ENCODE results near the gene LRP2.

Gene LRP2

DNA sequence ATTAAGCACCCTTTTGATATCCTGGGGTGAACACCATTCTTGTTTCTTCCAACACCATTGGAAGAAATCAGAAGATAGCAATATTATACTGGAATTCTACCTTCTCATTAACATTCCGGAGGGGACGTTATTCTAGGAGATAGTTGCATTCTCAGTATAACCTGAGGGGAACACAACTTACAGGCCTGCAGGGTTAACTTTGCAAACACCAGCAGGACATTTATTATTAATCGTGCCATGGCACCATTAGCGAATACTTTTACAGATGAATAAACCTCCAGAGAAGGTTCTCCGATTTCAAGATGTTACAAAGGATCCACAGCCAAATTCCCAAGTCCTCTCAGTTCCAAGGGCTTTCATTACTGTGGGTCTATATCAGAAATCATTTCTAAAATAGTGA, 184.0 kb downstream of the LRP2 start:
- DNase-seq (ENCODE audit: low read depth): no peak
- TF ChIP-seq, protein P1, sequence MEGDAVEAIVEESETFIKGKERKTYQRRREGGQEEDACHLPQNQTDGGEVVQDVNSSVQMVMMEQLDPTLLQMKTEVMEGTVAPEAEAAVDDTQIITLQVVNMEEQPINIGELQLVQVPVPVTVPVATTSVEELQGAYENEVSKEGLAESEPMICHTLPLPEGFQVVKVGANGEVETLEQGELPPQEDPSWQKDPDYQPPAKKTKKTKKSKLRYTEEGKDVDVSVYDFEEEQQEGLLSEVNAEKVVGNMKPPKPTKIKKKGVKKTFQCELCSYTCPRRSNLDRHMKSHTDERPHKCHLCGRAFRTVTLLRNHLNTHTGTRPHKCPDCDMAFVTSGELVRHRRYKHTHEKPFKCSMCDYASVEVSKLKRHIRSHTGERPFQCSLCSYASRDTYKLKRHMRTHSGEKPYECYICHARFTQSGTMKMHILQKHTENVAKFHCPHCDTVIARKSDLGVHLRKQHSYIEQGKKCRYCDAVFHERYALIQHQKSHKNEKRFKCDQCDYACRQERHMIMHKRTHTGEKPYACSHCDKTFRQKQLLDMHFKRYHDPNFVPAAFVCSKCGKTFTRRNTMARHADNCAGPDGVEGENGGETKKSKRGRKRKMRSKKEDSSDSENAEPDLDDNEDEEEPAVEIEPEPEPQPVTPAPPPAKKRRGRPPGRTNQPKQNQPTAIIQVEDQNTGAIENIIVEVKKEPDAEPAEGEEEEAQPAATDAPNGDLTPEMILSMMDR (IDR thresholded peaks at IDR 0.05; ENCODE audit: low read depth, low read length, missing control alignments): no peak
- H3K4me3 ChIP-seq (ENCODE audit: low read depth, low read length): no peak overlapping the region
- in situ Hi-C loops (cut with HindIII; ENCODE audit: low sequenced_read_pairs): no loop called here

DNA sequence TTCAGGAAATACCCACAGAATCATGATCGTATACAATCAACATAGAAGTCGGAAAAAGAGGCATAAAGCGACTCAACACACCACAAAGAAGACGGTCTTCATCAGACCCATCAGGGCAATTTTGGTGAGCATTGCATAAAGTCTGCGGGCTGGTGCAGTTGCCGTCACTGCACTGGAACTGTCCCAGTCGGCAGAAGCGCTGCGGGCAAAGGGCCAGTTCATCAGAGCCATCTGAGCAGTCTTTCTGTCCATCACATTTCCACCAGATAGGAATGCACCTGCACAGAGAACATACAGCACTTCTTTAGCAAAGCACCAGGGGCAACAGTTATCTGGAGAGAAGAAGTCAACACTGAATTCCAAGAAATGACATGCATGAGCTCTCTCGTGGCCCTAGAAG, 187.2 kb downstream of the LRP2 start:
- in situ Hi-C loops (cut with HindIII; ENCODE audit: low sequenced_read_pairs): no loop called here
- TF ChIP-seq, protein P1 (IDR thresholded peaks at IDR 0.05; ENCODE audit: low read depth, low read length, missing control alignments): no peak
- no peak for DNase-seq (ENCODE audit: low read depth)
- no peak overlapping the region for H3K4me3 ChIP-seq (ENCODE audit: low read depth, low read length)

DNA sequence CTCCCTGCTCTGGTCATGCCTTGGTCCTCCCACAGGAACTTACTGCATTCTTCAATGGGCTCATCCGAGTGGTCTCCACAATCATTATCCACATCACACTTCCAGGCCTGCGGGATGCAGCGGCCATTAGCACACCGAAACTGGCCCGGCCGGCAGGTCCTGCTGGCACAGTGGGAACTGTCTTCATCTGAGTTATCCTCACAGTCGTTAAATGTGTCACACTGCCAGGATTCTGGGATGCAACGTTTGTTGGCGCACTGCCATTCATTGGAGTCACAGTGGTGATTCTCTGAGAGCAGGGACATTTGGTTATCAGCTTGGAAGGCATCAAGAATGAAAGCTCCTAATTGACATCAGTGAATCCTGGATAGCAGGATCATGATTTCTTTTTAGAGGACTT, 188.5 kb downstream of the LRP2 start:
- in situ Hi-C loops (cut with HindIII; ENCODE audit: low sequenced_read_pairs): no loop called here
- no peak for DNase-seq (ENCODE audit: low read depth)
- TF ChIP-seq, protein P1 (IDR thresholded peaks at IDR 0.05; ENCODE audit: low read depth, low read length, missing control alignments): no peak
- H3K4me3 ChIP-seq (ENCODE audit: low read depth, low read length): no peak overlapping the region

DNA sequence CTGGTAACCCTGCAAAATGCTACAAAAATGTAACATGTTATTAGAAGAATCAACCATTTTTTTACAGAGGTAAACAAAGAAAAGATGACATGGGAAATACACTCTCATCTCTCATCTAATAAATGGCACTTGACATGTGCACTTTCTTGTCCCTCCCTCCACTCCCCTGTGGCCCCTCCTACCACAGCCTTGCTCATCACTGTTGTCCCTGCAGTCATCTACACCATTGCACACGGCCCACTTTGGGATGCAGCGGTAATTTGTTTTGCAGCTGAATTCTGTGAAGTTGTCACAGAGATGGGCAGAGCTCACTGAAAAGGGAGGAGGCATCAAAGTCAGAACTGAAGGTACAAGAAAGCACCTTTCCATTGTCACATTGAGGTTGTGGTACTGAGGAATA, 189.4 kb downstream of the LRP2 start:
- DNase-seq (ENCODE audit: low read depth): no peak
- TF ChIP-seq, protein P1 (IDR thresholded peaks at IDR 0.05; ENCODE audit: low read depth, low read length, missing control alignments): no peak
- in situ Hi-C loops (cut with HindIII; ENCODE audit: low sequenced_read_pairs): no loop called here
- no peak overlapping the region for H3K4me3 ChIP-seq (ENCODE audit: low read depth, low read length)

DNA sequence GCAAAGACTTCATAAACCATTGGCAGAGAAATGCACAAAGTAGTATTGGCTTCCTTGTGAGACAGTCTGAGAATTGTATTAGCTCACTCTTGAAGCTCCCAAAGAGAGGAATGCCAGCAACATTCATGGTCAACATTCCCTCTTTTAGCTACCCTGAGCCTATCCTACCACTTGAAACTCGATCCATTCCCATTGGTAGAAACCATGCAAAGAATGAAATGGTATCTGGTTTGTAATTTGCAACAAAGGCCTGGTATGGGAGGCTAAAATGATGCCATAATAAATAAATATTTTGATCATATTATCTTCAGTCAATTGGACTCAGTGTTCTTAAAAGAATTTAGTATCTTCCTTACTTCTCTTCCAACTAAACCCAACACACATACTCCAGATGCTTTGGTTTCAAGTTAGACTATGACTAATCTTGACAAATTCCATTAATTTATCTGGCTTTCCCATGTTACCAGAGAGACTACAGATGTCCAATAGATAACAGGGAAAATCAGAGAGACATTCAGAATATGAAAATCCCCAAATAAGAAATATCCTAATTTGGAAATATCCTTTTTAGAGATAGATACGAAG, 190.1 kb downstream of the LRP2 start:
- TF ChIP-seq, protein P1 (IDR thresholded peaks at IDR 0.05; ENCODE audit: low read depth, low read length, missing control alignments): no peak
- in situ Hi-C loops (cut with HindIII; ENCODE audit: low sequenced_read_pairs): no loop called here
- no peak overlapping the region for H3K4me3 ChIP-seq (ENCODE audit: low read depth, low read length)
- no peak for DNase-seq (ENCODE audit: low read depth)

DNA sequence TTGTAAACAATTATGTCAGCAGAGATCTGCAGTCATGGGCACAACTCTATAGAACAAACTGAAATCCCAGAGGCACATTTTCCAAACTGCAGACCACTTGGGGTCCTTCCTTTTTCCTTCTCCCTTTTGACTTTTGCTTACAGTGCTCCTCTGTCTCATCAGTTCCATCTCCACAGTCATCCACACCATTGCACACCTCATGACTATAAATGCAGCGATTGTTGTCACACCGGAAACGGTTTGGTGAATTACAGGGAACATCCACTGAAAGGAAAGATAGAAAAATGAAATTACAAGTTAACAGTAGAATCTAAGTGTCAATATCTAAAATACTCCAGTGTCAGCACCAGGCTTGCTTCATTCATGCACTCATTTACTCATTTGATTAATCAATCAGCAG, 196.5 kb downstream of the LRP2 start:
- TF ChIP-seq, protein P1 (IDR thresholded peaks at IDR 0.05; ENCODE audit: low read depth, low read length, missing control alignments): no peak
- H3K4me3 ChIP-seq (ENCODE audit: low read depth, low read length): no peak overlapping the region
- in situ Hi-C loops (cut with HindIII; ENCODE audit: low sequenced_read_pairs): no loop called here
- DNase-seq (ENCODE audit: low read depth): no peak

All from astrocyte of the cerebellum (primary cell).